K562 (cell line): ENCODE data around the gene TSPAN1. TPM values are rescaled to one million over a fixed set of nuclear protein-coding genes. Genes with fewer than 3 reads are reported as not detected.

Experiments used
- ARID2 ChIP-seq: fragments of 450-650 bp; IDR thresholded peaks from 2 replicates; pipeline ENCODE4 v1.6.1; 2017; ENCODE audit warnings: antibody characterized with exemption, mild to moderate bottlenecking
- ATF7 ChIP-seq: fragments of 450-650 bp; IDR thresholded peaks from 2 replicates; pipeline ENCODE4 v1.7.1; 2014; ENCODE audit warnings: mild to moderate bottlenecking, moderate library complexity
- CBFA2T2 ChIP-seq: fragments of 450-650 bp; conservative IDR thresholded peaks from 2 replicates; pipeline ENCODE4 v1.6.1; 2017; ENCODE audit warnings: mild to moderate bottlenecking
- DPF2 ChIP-seq: fragments of 450-650 bp; IDR thresholded peaks from 2 replicates; pipeline ENCODE4 v1.6.1; 2016
- FOXK1 ChIP-seq: sonication (generic); formaldehyde crosslinking; IDR thresholded peaks from 2 replicates; pipeline ENCODE4 v1.8.0; 2022; ENCODE audit warnings: missing genetic modification reagents, mild to moderate bottlenecking, borderline replicate concordance
- FOXK2 ChIP-seq, 2 experiments: fragments of 450-650 bp; IDR thresholded peaks in 1 of 2; conservative IDR thresholded peaks in 1 of 2; 2 replicates each; pipeline ENCODE4 v1.6.1; 2016; ENCODE audit warnings: low read depth in 2 of 2, mild to moderate bottlenecking in 1 of 2
- HLTF ChIP-seq: fragments of 450-650 bp; IDR thresholded peaks from 2 replicates; pipeline ENCODE4 v1.6.1; 2016
- HNRNPLL ChIP-seq: fragments of 200-400 bp; formaldehyde crosslinking; IDR thresholded peaks from 2 replicates; pipeline ENCODE4 v1.6.1; 2017; ENCODE audit warnings: low read length, low read depth, mild to moderate bottlenecking; ENCODE audit not compliant: poor library complexity, severe bottlenecking
- KLF10 ChIP-seq: fragments of 250-450 bp; sonication (Bioruptor Pico); IDR thresholded peaks from 2 replicates; pipeline ENCODE4 v1.6.1; 2021; ENCODE audit warnings: matching md5 sums
- KLF16 ChIP-seq: IDR thresholded peaks from 2 replicates; pipeline ENCODE4 v1.6.1; 2016; ENCODE audit warnings: antibody characterized with exemption
- MYC ChIP-seq, 2 experiments: fragments of 250-450 bp in 1 of 2; sonication (Bioruptor Pico) in 1 of 2; IDR thresholded peaks; 2 replicates each; pipeline versions ENCODE4 v1.5.1 to v1.6.1; 2012 to 2021; ENCODE audit warnings: low read depth in 2 of 2, borderline replicate concordance in 1 of 2, improper control_type of control experiment in 1 of 2, low read length in 1 of 2, mild to moderate bottlenecking in 1 of 2, moderate library complexity in 1 of 2
- NFIC ChIP-seq: fragments of 450-650 bp; IDR thresholded peaks from 2 replicates; pipeline ENCODE4 v1.6.1; 2017; ENCODE audit warnings: mild to moderate bottlenecking, inconsistent platforms
- NONO ChIP-seq, 2 experiments: fragments of 200-400 bp in 1 of 2; fragments of 450-650 bp in 1 of 2; formaldehyde crosslinking in 1 of 2; IDR thresholded peaks; 2 replicates each; pipeline ENCODE4 v1.6.1; 2017; ENCODE audit warnings: low read depth in 2 of 2, mild to moderate bottlenecking in 2 of 2, moderate library complexity in 2 of 2, low read length in 1 of 2
- NR2C1 ChIP-seq, 2 experiments: fragments of 450-650 bp; IDR thresholded peaks; 2 replicates each; pipeline ENCODE4 v1.6.1; 2017; ENCODE audit warnings: mild to moderate bottlenecking in 2 of 2, antibody characterized with exemption in 1 of 2, inconsistent platforms in 1 of 2, missing compliant biosample characterization in 1 of 2, missing genetic modification characterization in 1 of 2
- PHB2 ChIP-seq: fragments of 450-650 bp; IDR thresholded peaks from 2 replicates; pipeline ENCODE4 v1.6.1; 2017; ENCODE audit warnings: low read depth
- PHF21A ChIP-seq: fragments of 450-650 bp; IDR thresholded peaks from 2 replicates; pipeline ENCODE4 v1.6.1; 2017; ENCODE audit warnings: low read depth, borderline replicate concordance
- PURB ChIP-seq: sonication (generic); formaldehyde crosslinking; IDR thresholded peaks from 2 replicates; pipeline ENCODE4 v1.9.0; 2021; ENCODE audit warnings: low read depth, mild to moderate bottlenecking, missing genetic modification reagents
- RAD51 ChIP-seq: fragments of 450-650 bp; IDR thresholded peaks from 2 replicates; pipeline ENCODE4 v1.7.1; 2016; ENCODE audit warnings: low read depth, mild to moderate bottlenecking, borderline replicate concordance
- RBM34 ChIP-seq: fragments of 200-400 bp; formaldehyde crosslinking; IDR thresholded peaks from 2 replicates; pipeline ENCODE4 v1.6.1; 2018; ENCODE audit warnings: low read length, borderline replicate concordance; ENCODE audit not compliant: insufficient read depth
- RFX5 ChIP-seq: IDR thresholded peaks from 2 replicates; pipeline ENCODE4 v1.6.1; 2011; ENCODE audit warnings: low read depth, mild to moderate bottlenecking, improper control_type of control experiment, low read length
- SMARCA4 ChIP-seq: fragments of 450-650 bp; IDR thresholded peaks from 2 replicates; pipeline ENCODE4 v1.6.1; 2016
- SOX6 ChIP-seq: fragments of 450-650 bp; IDR thresholded peaks from 2 replicates; pipeline ENCODE4 v1.6.1; 2014; ENCODE audit warnings: mild to moderate bottlenecking
- TEAD2 ChIP-seq: fragments of 450-650 bp; IDR thresholded peaks from 2 replicates; pipeline ENCODE4 v1.6.1; 2016; ENCODE audit warnings: missing genetic modification characterization, control low read depth, missing compliant biosample characterization
- TSC22D4 ChIP-seq: fragments of 450-650 bp; IDR thresholded peaks from 2 replicates; pipeline ENCODE4 v1.6.1; 2016; ENCODE audit warnings: missing genetic modification characterization, missing biosample characterization, control low read depth
- ZNF699 ChIP-seq: fragments of 250-450 bp; sonication (Bioruptor Pico); IDR thresholded peaks from 2 replicates; pipeline ENCODE4 v1.8.0; 2021; ENCODE audit warnings: mild to moderate bottlenecking, moderate library complexity; ENCODE audit not compliant: insufficient replicate concordance
- polyA plus RNA-seq, 8 experiments: library from polyadenylated mRNA; depleted of rRNA in 4 of 8; stranded (reverse) in 5 of 8; unstranded in 3 of 8; fragments of >200 nt; fragmentation: Nextera tagmentation in 2 of 8; fragmentation: Illumina TruSeq in 1 of 8; extraction: Ambion mirVana in 2 of 8; extraction: Trizol in 1 of 8; gene quantifications; 2 replicates each; pipeline versions ENCODE4 v1.2.1 to v1.2.3, GENCODE V29; 2011 to 2014; ENCODE audit warnings: inconsistent platforms in 1 of 8, missing spikeins in 1 of 8
- total RNA-seq, 7 experiments: library from RNA; depleted of rRNA in 6 of 7; stranded (reverse); fragments of >200 nt in 6 of 7; fragmentation: Illumina TruSeq in 2 of 7; extraction: Trizol in 2 of 7; gene quantifications; 2 replicates each; pipeline versions ENCODE4 v1.2.1 to v1.2.3, GENCODE V29; 2011 to 2021; ENCODE audit warnings: low replicate concordance in 1 of 7
- TF ChIP-seq, protein P1 (sequence below): sonication (generic); formaldehyde crosslinking; IDR thresholded peaks from 2 replicates; pipeline ENCODE4 v1.8.0; 2023; ENCODE audit warnings: mild to moderate bottlenecking, missing genetic modification reagents
- TF ChIP-seq, protein P2 (sequence below): sonication (generic); IDR thresholded peaks from 2 replicates; pipeline ENCODE4 v1.6.1; 2016

TSPAN1 gene
- total and polyA plus RNA-seq, 9 of the 15 experiments (the other 6 are each of a cell fraction or from before 2014, with no cell fraction given), result 0.58 TPM; not detected in 8

DNA sequence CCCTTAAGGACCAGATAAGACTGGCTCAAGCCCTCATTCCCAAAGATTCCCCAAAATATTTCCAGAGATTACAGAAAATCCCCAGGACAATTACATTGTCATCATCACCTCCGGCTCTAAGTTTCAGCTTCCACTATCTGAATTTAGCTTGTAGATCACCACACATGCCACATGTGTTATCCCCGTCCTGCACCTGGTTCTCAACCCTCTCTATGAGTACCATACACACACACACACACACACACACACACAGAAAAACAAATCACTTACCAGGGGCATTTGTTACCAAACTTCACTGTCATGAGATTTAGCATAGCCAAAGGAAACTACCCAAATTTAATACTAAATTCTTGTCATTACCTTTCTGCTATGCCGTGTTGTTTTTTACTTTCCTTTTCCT lies 15.4 kb upstream of the TSPAN1 start (continued):
- TF ChIP-seq MYC (IDR thresholded peaks at IDR 0.05; ENCODE audit: low read depth, low read length), result 0 out of 2 replicates have a peak, but pooled peaks have one; percentile 15
- no peak for TF ChIP-seq MYC (CRISPR knock-in tag; IDR thresholded peaks at IDR 0.05; ENCODE audit: borderline replicate concordance, low read depth)
- TF ChIP-seq DPF2, result peak; percentile 60; the same call in 1 of the 2 replicates
- peak; percentile 61; the same call in 1 of the 2 replicates for TF ChIP-seq PHB2
- TF ChIP-seq KLF16, result no peak
- TF ChIP-seq RFX5, result no peak
- peak; percentile 70; the same call in 1 of the 2 replicates for TF ChIP-seq SMARCA4
- peak; percentile 75 for TF ChIP-seq CBFA2T2
- no peak for TF ChIP-seq ZNF699
- no peak for TF ChIP-seq NONO (IDR thresholded peaks at IDR 0.05; ENCODE audit: low read depth in 2 of 2, low read length in 1 of 2)
- no peak for TF ChIP-seq HNRNPLL
- 0 out of 2 replicates have a peak, but pooled peaks have one; percentile 20 for TF ChIP-seq NFIC
- TF ChIP-seq KLF10 (CRISPR knock-in tag), result no peak
- TF ChIP-seq ATF7, result no peak
- TF ChIP-seq RBM34, result no peak
- 0 out of 2 replicates have a peak, but pooled peaks have one; percentile 46 for TF ChIP-seq HLTF
- 0 out of 2 replicates have a peak, but pooled peaks have one; percentile 32 for TF ChIP-seq ARID2
- no peak for TF ChIP-seq PHF21A
- TF ChIP-seq SOX6, result peak; percentile 42; the same call in 1 of the 2 replicates
- no peak for TF ChIP-seq NR2C1 (IDR thresholded peaks at IDR 0.05)
- no peak for TF ChIP-seq NR2C1 (tag; IDR thresholded peaks at IDR 0.05)
- TF ChIP-seq TSC22D4 (tag), result no peak
- TF ChIP-seq FOXK1 (CRISPR knock-in tag), result no peak
- no peak for TF ChIP-seq PURB (CRISPR knock-in tag)
- no peak for TF ChIP-seq RAD51
- TF ChIP-seq, protein P1, sequence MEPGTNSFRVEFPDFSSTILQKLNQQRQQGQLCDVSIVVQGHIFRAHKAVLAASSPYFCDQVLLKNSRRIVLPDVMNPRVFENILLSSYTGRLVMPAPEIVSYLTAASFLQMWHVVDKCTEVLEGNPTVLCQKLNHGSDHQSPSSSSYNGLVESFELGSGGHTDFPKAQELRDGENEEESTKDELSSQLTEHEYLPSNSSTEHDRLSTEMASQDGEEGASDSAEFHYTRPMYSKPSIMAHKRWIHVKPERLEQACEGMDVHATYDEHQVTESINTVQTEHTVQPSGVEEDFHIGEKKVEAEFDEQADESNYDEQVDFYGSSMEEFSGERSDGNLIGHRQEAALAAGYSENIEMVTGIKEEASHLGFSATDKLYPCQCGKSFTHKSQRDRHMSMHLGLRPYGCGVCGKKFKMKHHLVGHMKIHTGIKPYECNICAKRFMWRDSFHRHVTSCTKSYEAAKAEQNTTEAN (CRISPR knock-in tag), result no peak
- TF ChIP-seq FOXK2 (conservative IDR thresholded peaks at IDR 0.05 in 1 of 2, IDR thresholded peaks at IDR 0.05 in 1 of 2; ENCODE audit: low read depth in 2 of 2), result peak; percentile 13 to 32; a peak in 1 of 4 replicates
- TF ChIP-seq, protein P2, sequence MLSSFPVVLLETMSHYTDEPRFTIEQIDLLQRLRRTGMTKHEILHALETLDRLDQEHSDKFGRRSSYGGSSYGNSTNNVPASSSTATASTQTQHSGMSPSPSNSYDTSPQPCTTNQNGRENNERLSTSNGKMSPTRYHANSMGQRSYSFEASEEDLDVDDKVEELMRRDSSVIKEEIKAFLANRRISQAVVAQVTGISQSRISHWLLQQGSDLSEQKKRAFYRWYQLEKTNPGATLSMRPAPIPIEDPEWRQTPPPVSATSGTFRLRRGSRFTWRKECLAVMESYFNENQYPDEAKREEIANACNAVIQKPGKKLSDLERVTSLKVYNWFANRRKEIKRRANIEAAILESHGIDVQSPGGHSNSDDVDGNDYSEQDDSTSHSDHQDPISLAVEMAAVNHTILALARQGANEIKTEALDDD, result no peak
- TF ChIP-seq TEAD2 (tag), result no peak
